HepG2 (cell line): ENCODE results near the gene GPR155. TPM values are rescaled to one million over a fixed set of nuclear protein-coding genes. Genes with fewer than 3 reads are reported as not detected.

Source experiments
- AKAP8 ChIP-seq: sonication (generic); formaldehyde crosslinking; IDR thresholded peaks from 2 replicates; pipeline ENCODE4 v1.5.1; 2020; ENCODE audit warnings: mild to moderate bottlenecking, missing genetic modification reagents
- DPF2 ChIP-seq: sonication (generic); formaldehyde crosslinking; IDR thresholded peaks from 2 replicates; pipeline ENCODE4 v1.4.0; 2020; ENCODE audit warnings: mild to moderate bottlenecking, low read depth, missing genetic modification reagents, borderline replicate concordance
- GABPA ChIP-seq, 2 experiments: IDR thresholded peaks; 2 replicates each; pipeline ENCODE4 v1.6.1; 2011 to 2016; ENCODE audit warnings: low read depth in 2 of 2, low read length in 1 of 2, missing biosample characterization in 1 of 2, missing genetic modification characterization in 1 of 2
- HMG20A ChIP-seq: IDR thresholded peaks from 2 replicates; pipeline ENCODE4 v1.6.1; 2016; ENCODE audit warnings: borderline replicate concordance
- HMGA1 ChIP-seq: sonication (generic); formaldehyde crosslinking; conservative IDR thresholded peaks from 2 replicates; pipeline ENCODE4 v1.4.0; 2020; ENCODE audit warnings: missing genetic modification reagents
- MNT ChIP-seq: fragments of 450-650 bp; IDR thresholded peaks from 2 replicates; pipeline ENCODE4 v1.6.1; 2016
- PITX1 ChIP-seq: sonication (generic); formaldehyde crosslinking; IDR thresholded peaks from 2 replicates; pipeline ENCODE4 v1.5.1; 2020; ENCODE audit warnings: mild to moderate bottlenecking, missing genetic modification reagents
- SATB2 ChIP-seq: sonication (generic); formaldehyde crosslinking; IDR thresholded peaks from 2 replicates; pipeline ENCODE4 v1.5.0; 2020; ENCODE audit warnings: missing genetic modification reagents
- ZBTB21 ChIP-seq: sonication (generic); formaldehyde crosslinking; IDR thresholded peaks from 2 replicates; pipeline ENCODE4 v1.4.0; 2020; ENCODE audit warnings: missing genetic modification reagents
- ZBTB40 ChIP-seq, 2 experiments: fragments of 450-650 bp in 1 of 2; sonication (generic) in 1 of 2; formaldehyde crosslinking in 1 of 2; IDR thresholded peaks; 2 replicates each; pipeline versions ENCODE4 v1.6.1 to v1.8.0; 2016 to 2022; ENCODE audit warnings: antibody characterized with exemption in 1 of 2, mild to moderate bottlenecking in 1 of 2, missing genetic modification reagents in 1 of 2
- ZFAT ChIP-seq: sonication (generic); formaldehyde crosslinking; conservative IDR thresholded peaks from 2 replicates; pipeline ENCODE4 v1.8.1; 2023; ENCODE audit warnings: missing genetic modification reagents, inconsistent platforms
- ZFP91 ChIP-seq: sonication (generic); formaldehyde crosslinking; IDR thresholded peaks from 2 replicates; pipeline ENCODE4 v1.9.0; 2022; ENCODE audit warnings: missing genetic modification reagents, mild to moderate bottlenecking, borderline replicate concordance
- ZNF138 ChIP-seq: sonication (generic); formaldehyde crosslinking; IDR thresholded peaks from 2 replicates; pipeline ENCODE4 v1.5.0; 2020; ENCODE audit warnings: mild to moderate bottlenecking, low read depth, missing genetic modification reagents
- ZNF274 ChIP-seq: sonication (generic); formaldehyde crosslinking; IDR thresholded peaks from 2 replicates; pipeline ENCODE4 v1.5.1; 2020; ENCODE audit warnings: mild to moderate bottlenecking, missing genetic modification reagents
- ZNF777 ChIP-seq: sonication (generic); formaldehyde crosslinking; IDR thresholded peaks from 2 replicates; pipeline ENCODE4 v1.4.0; 2020; ENCODE audit warnings: missing genetic modification reagents
- ZNF782 ChIP-seq: sonication (generic); formaldehyde crosslinking; IDR thresholded peaks from 2 replicates; pipeline ENCODE4 v1.4.0; 2020; ENCODE audit warnings: missing genetic modification reagents, mild to moderate bottlenecking, borderline replicate concordance
- ZSCAN22 ChIP-seq: sonication (generic); formaldehyde crosslinking; IDR thresholded peaks from 2 replicates; pipeline ENCODE4 v1.4.0; 2020; ENCODE audit warnings: mild to moderate bottlenecking, missing genetic modification reagents
- polyA plus RNA-seq, 8 experiments: library from polyadenylated mRNA; depleted of rRNA in 3 of 8; stranded (reverse) in 7 of 8; unstranded in 1 of 8; fragments of >200 nt; fragmentation: Illumina TruSeq in 4 of 8; extraction: Trizol in 4 of 8; gene quantifications; 2 replicates each; pipeline versions ENCODE4 v1.2.1 to v1.2.3, GENCODE V29; 2011 to 2016; ENCODE audit warnings: low read depth in 4 of 8, missing spikeins in 1 of 8, mixed read lengths in 1 of 8; ENCODE audit not compliant: insufficient read depth in 1 of 8
- total RNA-seq, 5 experiments: library from RNA; depleted of rRNA; stranded (reverse); fragments of >200 nt; fragmentation: Illumina TruSeq; extraction: Trizol; gene quantifications; 2 replicates each; pipeline ENCODE4 v1.2.3, GENCODE V29; 2016; ENCODE audit warnings: low read depth in 1 of 5

Gene GPR155
- total and polyA plus RNA-seq, 2 of the 13 experiments (the other 11 are each of a cell fraction or from before 2014, with no cell fraction given): 0.15 to 0.49 TPM

GRCh38 chr2:174395284-174395968 is 91.4 kb downstream of the GPR155 start, which contains the start of gene SCRN3 (continued):
- TF ChIP-seq SATB2 (CRISPR knock-in tag) (peak; percentile 55; the same call in 1 of the 2 replicates), ZFP91 (CRISPR knock-in tag) (peak; percentile 79; the same call in 1 of the 2 replicates), ZFAT (CRISPR knock-in tag) (no peak), HMGA1 (CRISPR knock-in tag) (no peak), ZNF274 (CRISPR knock-in tag) (peak; percentile 38; the same call in 1 of the 2 replicates), ZBTB21 (CRISPR knock-in tag) (peak; percentile 93), ZSCAN22 (CRISPR knock-in tag) (no peak), ZNF138 (peak; percentile 83; the same call in 1 of the 2 replicates), AKAP8 (CRISPR knock-in tag) (no peak), ZBTB40 (IDR thresholded peaks at IDR 0.05) (peak; percentile 89), ZBTB40 (CRISPR knock-in tag; IDR thresholded peaks at IDR 0.05) (peak; percentile 58; the same call in 1 of the 2 replicates), GABPA (IDR thresholded peaks at IDR 0.05; ENCODE audit: low read depth, low read length) (peak; percentile 94), GABPA (CRISPR knock-in tag; IDR thresholded peaks at IDR 0.05; ENCODE audit: low read depth) (peak; percentile 99), DPF2 (CRISPR knock-in tag) (no peak), HMG20A (CRISPR knock-in tag) (no peak), ZNF777 (CRISPR knock-in tag) (0 out of 2 replicates have a peak, but pooled peaks have one; percentile 33), PITX1 (CRISPR knock-in tag) (peak; percentile 63), MNT (peak; percentile 77), ZNF782 (CRISPR knock-in tag) (peak; percentile 72; the same call in 1 of the 2 replicates)
